H9 (cell line): ENCODE data around the gene MYADM. TPM values are rescaled to one million over a fixed set of nuclear protein-coding genes. Genes with fewer than 3 reads are reported as not detected.

Experiments used
- DNase-seq: peaks from one replicate; pipeline ENCODE4 v3.0.0-alpha.2; 2017
- H2AFZ ChIP-seq: one replicate; pipeline ENCODE4 v1.6.1; 2013; ENCODE audit warnings: mild to moderate bottlenecking, low read length, control low read depth, moderate library complexity
- H2AK5ac ChIP-seq: 2 replicates; pipeline ENCODE4 v1.6.1; 2013; ENCODE audit warnings: low read length, control low read depth, mixed read lengths; ENCODE audit not compliant: insufficient read length
- H2BK120ac ChIP-seq: one replicate; pipeline ENCODE4 v1.6.1; 2013; ENCODE audit warnings: low read depth, mild to moderate bottlenecking, low read length, control low read depth, inconsistent platforms; ENCODE audit not compliant: poor library complexity, severe bottlenecking
- H2BK12ac ChIP-seq: 2 replicates; pipeline ENCODE4 v1.6.1; 2013; ENCODE audit warnings: low read length, control low read depth, mixed read lengths, low read depth; ENCODE audit not compliant: insufficient read length
- H2BK15ac ChIP-seq: 2 replicates; pipeline ENCODE4 v1.6.1; 2013; ENCODE audit warnings: low read depth, low read length, control low read depth
- H2BK20ac ChIP-seq: one replicate; pipeline ENCODE4 v1.6.1; 2013; ENCODE audit warnings: low read depth, mild to moderate bottlenecking, low read length, control low read depth, inconsistent platforms; ENCODE audit not compliant: poor library complexity, severe bottlenecking
- H2BK5ac ChIP-seq: 2 replicates; pipeline ENCODE4 v1.6.1; 2013; ENCODE audit warnings: low read length, control low read depth, mixed read lengths; ENCODE audit not compliant: insufficient read length
- H3K14ac ChIP-seq: 2 replicates; pipeline ENCODE4 v1.6.1; 2013; ENCODE audit warnings: low read length, control low read depth; ENCODE audit not compliant: insufficient read depth
- H3K18ac ChIP-seq: 2 replicates; pipeline ENCODE4 v1.6.1; 2013; ENCODE audit warnings: low read depth, mild to moderate bottlenecking, mixed read lengths, low read length, control low read depth; ENCODE audit not compliant: insufficient read length
- H3K23ac ChIP-seq: 2 replicates; pipeline ENCODE4 v1.6.1; 2013; ENCODE audit warnings: low read length, control low read depth, mixed read lengths, low read depth; ENCODE audit not compliant: insufficient read length
- H3K23me2 ChIP-seq: 2 replicates; pipeline ENCODE4 v1.6.1; 2013; ENCODE audit warnings: low read depth, mild to moderate bottlenecking, mixed read lengths, low read length, control low read depth; ENCODE audit not compliant: insufficient read length, poor library complexity, severe bottlenecking
- H3K27ac ChIP-seq: 2 replicates; pipeline ENCODE4 v1.5.1; 2013; ENCODE audit warnings: low read length, control low read depth, mixed read lengths, low read depth; ENCODE audit not compliant: insufficient read length
- H3K27me3 ChIP-seq: 2 replicates; pipeline ENCODE4 v1.6.1; 2013; ENCODE audit warnings: low read length, control low read depth, inconsistent platforms; ENCODE audit not compliant: insufficient read depth
- H3K4ac ChIP-seq: 2 replicates; pipeline ENCODE4 v1.6.1; 2013; ENCODE audit warnings: low read depth, mild to moderate bottlenecking, control low read depth, inconsistent platforms, low read length, moderate library complexity
- H3K4me1 ChIP-seq: 2 replicates; pipeline ENCODE4 v1.6.1; 2013; ENCODE audit warnings: low read length, control low read depth, inconsistent platforms; ENCODE audit not compliant: insufficient read depth
- H3K4me2 ChIP-seq: 2 replicates; pipeline ENCODE4 v1.6.1; 2013; ENCODE audit warnings: low read length, control low read depth, mixed read lengths; ENCODE audit not compliant: insufficient read length, insufficient read depth
- H3K56ac ChIP-seq: 2 replicates; pipeline ENCODE4 v1.6.1; 2013; ENCODE audit warnings: low read depth, mild to moderate bottlenecking, mixed read lengths, low read length, control low read depth; ENCODE audit not compliant: insufficient read length
- H3K79me1 ChIP-seq: 2 replicates; pipeline ENCODE4 v1.6.1; 2013; ENCODE audit warnings: low read depth, mild to moderate bottlenecking, moderate library complexity, low read length, control low read depth, inconsistent platforms; ENCODE audit not compliant: insufficient read depth, poor library complexity, severe bottlenecking
- H3K79me2 ChIP-seq: 2 replicates; pipeline ENCODE4 v1.6.1; 2013; ENCODE audit warnings: low read length, control low read depth, inconsistent platforms; ENCODE audit not compliant: insufficient read depth
- H3K9ac ChIP-seq: 2 replicates; pipeline ENCODE4 v1.6.1; 2013; ENCODE audit warnings: low read length, control low read depth, mixed read lengths; ENCODE audit not compliant: insufficient read length; ENCODE audit errors: extremely low read depth
- H3K9me3 ChIP-seq: one replicate; pipeline ENCODE4 v1.6.1; 2013; ENCODE audit warnings: low read depth, low read length, inconsistent platforms; ENCODE audit not compliant: control insufficient read depth
- H3T11ph ChIP-seq: one replicate; pipeline ENCODE4 v1.6.1; 2013; ENCODE audit warnings: mild to moderate bottlenecking, low read length, control low read depth, inconsistent platforms
- H4K20me1 ChIP-seq: one replicate; pipeline ENCODE4 v1.6.1; 2013; ENCODE audit not compliant: control insufficient read depth, insufficient read length, insufficient read depth
- H4K5ac ChIP-seq: 2 replicates; pipeline ENCODE4 v1.6.1; 2013; ENCODE audit warnings: low read depth, mild to moderate bottlenecking, mixed read lengths, low read length, control low read depth; ENCODE audit not compliant: insufficient read length
- H4K8ac ChIP-seq: replicated peaks from 2 replicates; pipeline ENCODE4 v1.6.1; 2013; ENCODE audit warnings: low read length, control low read depth, mixed read lengths, low read depth; ENCODE audit not compliant: insufficient read length
- H4K91ac ChIP-seq: 2 replicates; pipeline ENCODE4 v1.6.1; 2013; ENCODE audit warnings: low read depth, mild to moderate bottlenecking, moderate library complexity, mixed read lengths, low read length, control low read depth; ENCODE audit not compliant: insufficient read length
- H3K27ac Mint-ChIP-seq, 3 experiments: 2 replicates in 2 of 3; 3 replicates in 1 of 3; pipeline ENCODE4 v1.8.0; 2020 to 2021; ENCODE audit warnings: mixed read lengths in 3 of 3, mild to moderate bottlenecking in 1 of 3, moderate library complexity in 1 of 3
- H3K27me3 Mint-ChIP-seq: 2 replicates; pipeline ENCODE4 v1.8.0; 2021; ENCODE audit warnings: low read depth, mild to moderate bottlenecking, moderate library complexity, mixed read lengths
- H3K36me3 Mint-ChIP-seq, 3 experiments: 2 replicates in 2 of 3; 3 replicates in 1 of 3; pipeline ENCODE4 v1.8.0; 2020 to 2021; ENCODE audit warnings: low read depth in 3 of 3, mixed read lengths in 3 of 3; ENCODE audit not compliant: insufficient read depth in 1 of 3
- H3K4me1 Mint-ChIP-seq, 2 experiments: 2 replicates each; pipeline ENCODE4 v1.8.0; 2020; ENCODE audit warnings: mixed read lengths in 2 of 2
- H3K4me3 Mint-ChIP-seq, 2 experiments: 2 replicates in 1 of 2; 3 replicates in 1 of 2; pipeline ENCODE4 v1.8.0; 2020 to 2021; ENCODE audit warnings: mild to moderate bottlenecking in 2 of 2, mixed read lengths in 2 of 2, moderate library complexity in 1 of 2
- H3K9me3 Mint-ChIP-seq, 2 experiments: 2 replicates in 1 of 2; 3 replicates in 1 of 2; pipeline ENCODE4 v1.8.0; 2020; ENCODE audit warnings: mild to moderate bottlenecking in 2 of 2, mixed read lengths in 2 of 2, moderate library complexity in 1 of 2
- WGBS: extraction: QIAGEN DNeasy Blood & Tissue Kit; methylation state at CpG from one replicate; pipeline ENCODE4 v1.1.7; 2013; ENCODE audit warnings: missing lambda C conversion rate, low lambda C conversion rate, mixed read lengths; ENCODE audit not compliant: insufficient read length; ENCODE audit errors: extremely low coverage; 5-methylcytosine and 5-hydroxymethylcytosine counted together
- total RNA-seq: library from RNA; stranded (reverse); gene quantifications from 2 replicates; pipeline ENCODE4 v1.2.1, GENCODE V29; 2021
- TF ChIP-seq, protein P1 (sequence below): fragments of 200-600 bp; sonication (generic); conservative IDR thresholded peaks from 3 replicates; pipeline ENCODE4 v1.8.0; 2021; ENCODE audit warnings: antibody characterized with exemption, mild to moderate bottlenecking

The MYADM gene
- total RNA-seq, 1 experiment from 2014 or later = 116 TPM

GRCh38 chr19:53874606-53874990 is 6.9 kb downstream of the MYADM start:
- Histone ChIP-seq H2BK15ac (no peak overlapping the region), H3K4me2 (no peak overlapping the region), H3K27ac (no peak overlapping the region), H3K23me2 (peaks cover 7% of the 10 kb centered on the region), H2BK120ac (no peak overlapping the region), H3K23ac (no peak overlapping the region), H3K14ac (no peak overlapping the region), H3K56ac (no peak overlapping the region), H4K8ac (no peak overlapping the region), H3K27me3 (no peaks in the 10 kb centered on the region), H2BK20ac (no peak overlapping the region), H3K79me1 (no peaks in the 10 kb centered on the region), H2BK12ac (no peak overlapping the region), H4K91ac (no peak overlapping the region), H3K4me1 (no peaks in the 10 kb centered on the region; the same call in 1 of the 2 replicates), H3K18ac (no peak overlapping the region), H2BK5ac (no peak overlapping the region), H4K5ac (no peak overlapping the region), H3T11ph (no peak overlapping the region), H3K9ac (no peak overlapping the region), H3K9me3 (no peaks in the 10 kb centered on the region), H2AK5ac (no peak overlapping the region), H3K4ac (no peak overlapping the region), H3K79me2 (peaks cover 2% of the 10 kb centered on the region; the same call in 1 of the 2 replicates), H4K20me1 (no peaks in the 10 kb centered on the region), H2AFZ (no peak overlapping the region)
- H3K27me3 Mint-ChIP-seq = no peaks in the 10 kb centered on the region
- H3K36me3 Mint-ChIP-seq = peaks cover 28 to 49% (median 48%) of the 10 kb centered on the region in 3 experiments; a peak in 6 of 7 replicates
- peak overlapping the region in 2 of 3 experiments; percentile 59 to 80; a peak in 4 of 7 replicates for H3K27ac Mint-ChIP-seq
- DNase-seq = no peak
- no peaks in the 10 kb centered on the region for H3K9me3 Mint-ChIP-seq
- no peak overlapping the region; a peak in 1 of 5 replicates for H3K4me3 Mint-ChIP-seq
- peaks cover 25 to 37% of the 10 kb centered on the region in 2 experiments for H3K4me1 Mint-ChIP-seq
- no CpG with 5 or more reads among the region's 6 CpGs for WGBS
- TF ChIP-seq, protein P1, sequence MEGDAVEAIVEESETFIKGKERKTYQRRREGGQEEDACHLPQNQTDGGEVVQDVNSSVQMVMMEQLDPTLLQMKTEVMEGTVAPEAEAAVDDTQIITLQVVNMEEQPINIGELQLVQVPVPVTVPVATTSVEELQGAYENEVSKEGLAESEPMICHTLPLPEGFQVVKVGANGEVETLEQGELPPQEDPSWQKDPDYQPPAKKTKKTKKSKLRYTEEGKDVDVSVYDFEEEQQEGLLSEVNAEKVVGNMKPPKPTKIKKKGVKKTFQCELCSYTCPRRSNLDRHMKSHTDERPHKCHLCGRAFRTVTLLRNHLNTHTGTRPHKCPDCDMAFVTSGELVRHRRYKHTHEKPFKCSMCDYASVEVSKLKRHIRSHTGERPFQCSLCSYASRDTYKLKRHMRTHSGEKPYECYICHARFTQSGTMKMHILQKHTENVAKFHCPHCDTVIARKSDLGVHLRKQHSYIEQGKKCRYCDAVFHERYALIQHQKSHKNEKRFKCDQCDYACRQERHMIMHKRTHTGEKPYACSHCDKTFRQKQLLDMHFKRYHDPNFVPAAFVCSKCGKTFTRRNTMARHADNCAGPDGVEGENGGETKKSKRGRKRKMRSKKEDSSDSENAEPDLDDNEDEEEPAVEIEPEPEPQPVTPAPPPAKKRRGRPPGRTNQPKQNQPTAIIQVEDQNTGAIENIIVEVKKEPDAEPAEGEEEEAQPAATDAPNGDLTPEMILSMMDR = no peak
